RWPE1 (cell line): Measurements from ENCODE around the gene PEDS1.
A peak's percentile ranks its signal among the peaks of the same experiment; 100 is the strongest.

ENCODE experiments used
- CTCF ChIA-PET: fragments of 350-600 bp; sonication (Branson Sonifier 250); formaldehyde crosslinking; extraction: SDS; loops from one replicate; lab custom pipeline; 2021; lab: Yijun Ruan, JAX
- POLR2A ChIA-PET: fragments of 400-600 bp; formaldehyde crosslinking; extraction: SDS; loops from one replicate; lab custom pipeline; 2020; ENCODE audit warnings: antibody characterized with exemption; ENCODE audit not compliant: low non-redundant PET; lab: Yijun Ruan, JAX
- DNase-seq: peaks from one replicate; pipeline ENCODE4 v3.0.0; 2012; ENCODE audit warnings: low spot score
- H3K27ac ChIP-seq: fragments of 450-650 bp; 2 replicates; pipeline ENCODE4 v1.5.1; 2017
- CTCF ChIP-seq: fragments of 450-650 bp; conservative IDR thresholded peaks from 2 replicates; pipeline ENCODE4 v1.5.1; 2017; ENCODE audit warnings: low read depth, mild to moderate bottlenecking

Gene PEDS1

GRCh38 chr20:50191065-50191543, 37.6 kb upstream of the PEDS1 start:
- peak; percentile 54 for DNase-seq
- H3K27ac ChIP-seq = peak overlapping the region; percentile 95
- POLR2A ChIA-PET = interaction anchor here (0.5 to 1.1 kb wide), 4 partner anchors 14 to 283 kb away, joined by 3 to 6 read pairs (median 4); no protein-coding TSS in a partner anchor
- no peak for TF ChIP-seq CTCF
- CTCF ChIA-PET = interaction anchor here (0.6 to 1.7 kb wide), 7 partner anchors 12 to 301 kb away, joined by 3 to 5 read pairs (median 4); no protein-coding TSS in a partner anchor

GRCh38 chr20:50190251-50191064, 36.9 kb upstream of the PEDS1 start, which contains the start of gene CEBPB:
Gene CEBPB, plus strand, starts transcription at chr20:50190830. Its CDS starts 204 bp downstream, at chr20:50191034.
- peak within 1 kb of the TSS; percentile 95 for H3K27ac ChIP-seq
- CTCF ChIA-PET = interaction anchor here (0.6 to 3.8 kb wide), 12 partner anchors 11 to 423 kb away, joined by 3 to 42 read pairs (median 4); no protein-coding TSS in a partner anchor
- TF ChIP-seq CTCF = peak; percentile 90
- DNase-seq = peak; percentile 98
- POLR2A ChIA-PET = interaction anchor here (1.1 kb wide), 1 partner anchor 239 kb away, joined by 4 read pairs; no protein-coding TSS in a partner anchor

- POLR2A ChIA-PET = interaction anchor here (0.5 kb wide), 1 partner anchor 991 kb away, joined by 5 read pairs; no protein-coding TSS in a partner anchor
- CTCF ChIA-PET = interaction anchor here (0.6 to 3.8 kb wide), 8 partner anchors 10 to 742 kb away, joined by 3 to 42 read pairs (median 4); no protein-coding TSS in a partner anchor
- H3K27ac ChIP-seq = peak overlapping the region; percentile 95
- TF ChIP-seq CTCF = no peak
- peak; percentile 57 for DNase-seq
These were observed 36.2 kb upstream of the PEDS1 start for GRCh38 chr20:50189681-50190250.

GRCh38 chr20:50188879-50189680, 35.6 kb upstream of the PEDS1 start:
- POLR2A ChIA-PET = interaction anchor here (0.5 to 0.6 kb wide), 2 partner anchors 36 to 990 kb away, joined by 3 to 5 read pairs; no protein-coding TSS in a partner anchor
- H3K27ac ChIP-seq = peak overlapping the region; percentile 95
- CTCF ChIA-PET = interaction anchor here (0.6 to 3.8 kb wide), 9 partner anchors 10 to 743 kb away, joined by 3 to 42 read pairs (median 4); no protein-coding TSS in a partner anchor
- TF ChIP-seq CTCF = no peak
- DNase-seq = no peak

- ChIA-PET CTCF (interaction anchor here (0.8 to 3.8 kb wide), 9 partner anchors 10 to 399 kb away, joined by 3 to 42 read pairs (median 3); no protein-coding TSS in a partner anchor), POLR2A (interaction anchor here (0.6 kb wide), 1 partner anchor 35 kb away, joined by 3 read pairs; no protein-coding TSS in a partner anchor)
- peak overlapping the region; percentile 95 for H3K27ac ChIP-seq
- TF ChIP-seq CTCF = no peak
- no peak for DNase-seq
These were observed 34.8 kb upstream of the PEDS1 start for GRCh38 chr20:50188287-50188688.
